ENCODE results near the gene FLT3LG.

- TF ChIP-seq CTCF (IDR thresholded peaks at IDR 0.05), result no peak
- no peak for TF ChIP-seq POLR2A (IDR thresholded peaks at IDR 0.05)
These were observed 44.0 kb downstream of the FLT3LG start for GRCh38 chr19:49518033-49518432.
